Thymus (tissue), 11 donors: ENCODE data around the gene LYPD5. TPM values are rescaled to one million over a fixed set of nuclear protein-coding genes. Genes with fewer than 3 reads are reported as not detected.

Experiments
- DNase-seq, 9 donors: peaks; one replicate each; pipeline ENCODE4 v3.0.0-alpha.2; 2013; ENCODE audit warnings: low spot score in 9 of 9, low read depth in 6 of 9, missing footprints in 1 of 9
- H3K27ac ChIP-seq, 2 donors: one replicate each; pipeline ENCODE4 v1.5.1; 2013; ENCODE audit warnings: control low read depth in 1 of 2, low read depth in 1 of 2, low read length in 1 of 2, mild to moderate bottlenecking in 1 of 2, moderate library complexity in 1 of 2
- H3K27me3 ChIP-seq, 2 donors: one replicate each; pipeline ENCODE4 v1.5.1; 2013; ENCODE audit warnings: low read length in 1 of 2; ENCODE audit not compliant: control insufficient read depth in 2 of 2, insufficient read depth in 1 of 2
- H3K36me3 ChIP-seq, 2 donors: one replicate each; pipeline ENCODE4 v1.5.1; 2013; ENCODE audit warnings: low read length in 1 of 2, mild to moderate bottlenecking in 1 of 2, moderate library complexity in 1 of 2; ENCODE audit not compliant: control insufficient read depth in 2 of 2, insufficient read depth in 2 of 2
- H3K4me1 ChIP-seq, 2 donors: one replicate each; pipeline ENCODE4 v1.5.1; 2013; ENCODE audit warnings: low read length in 2 of 2; ENCODE audit not compliant: control insufficient read depth in 2 of 2, insufficient read depth in 2 of 2
- H3K4me3 ChIP-seq, 2 donors: one replicate each; pipeline ENCODE4 v1.5.1; 2013; ENCODE audit warnings: low read length in 2 of 2, control low read depth in 1 of 2, mild to moderate bottlenecking in 1 of 2
- H3K9me3 ChIP-seq, 2 donors: one replicate each; pipeline ENCODE4 v1.5.1; 2013; ENCODE audit warnings: low read length in 1 of 2, mild to moderate bottlenecking in 1 of 2; ENCODE audit not compliant: control insufficient read depth in 2 of 2, insufficient read depth in 1 of 2
- WGBS: extraction: QIAGEN DNeasy Blood & Tissue Kit; methylation state at CpG from one replicate; pipeline ENCODE4 v1.1.7; 2013; 5-methylcytosine and 5-hydroxymethylcytosine counted together
- polyA plus RNA-seq: library from polyadenylated mRNA; stranded (reverse); fragments of 200-250 nt; gene quantifications from one replicate; pipeline ENCODE4 v1.2.3, GENCODE V29; 2013
- total RNA-seq: library from RNA; stranded (reverse); fragments of 120-200 nt; gene quantifications from one replicate; pipeline ENCODE4 v1.2.4, GENCODE V29; 2013
- donor health status: healthy.

The LYPD5 gene
- total and polyA plus RNA-seq, 2 donors: 1.7 to 3.2 TPM

GRCh38 chr19:43752287-43752875, 49.9 kb downstream of the LYPD5 start:
- H3K4me3 ChIP-seq: no peak overlapping the region
- H3K9me3 ChIP-seq: no peaks in the 10 kb centered on the region
- H3K27me3 ChIP-seq: no peaks in the 10 kb centered on the region
- H3K36me3 ChIP-seq: peaks cover 34 to 39% of the 10 kb centered on the region in 2 donors
- H3K27ac ChIP-seq: no peak overlapping the region
- H3K4me1 ChIP-seq: peaks cover 9 to 28% of the 10 kb centered on the region in 2 donors
- WGBS: 97% methylated on average over 6 of the region's 6 CpGs
- DNase-seq: no peak

DNA sequence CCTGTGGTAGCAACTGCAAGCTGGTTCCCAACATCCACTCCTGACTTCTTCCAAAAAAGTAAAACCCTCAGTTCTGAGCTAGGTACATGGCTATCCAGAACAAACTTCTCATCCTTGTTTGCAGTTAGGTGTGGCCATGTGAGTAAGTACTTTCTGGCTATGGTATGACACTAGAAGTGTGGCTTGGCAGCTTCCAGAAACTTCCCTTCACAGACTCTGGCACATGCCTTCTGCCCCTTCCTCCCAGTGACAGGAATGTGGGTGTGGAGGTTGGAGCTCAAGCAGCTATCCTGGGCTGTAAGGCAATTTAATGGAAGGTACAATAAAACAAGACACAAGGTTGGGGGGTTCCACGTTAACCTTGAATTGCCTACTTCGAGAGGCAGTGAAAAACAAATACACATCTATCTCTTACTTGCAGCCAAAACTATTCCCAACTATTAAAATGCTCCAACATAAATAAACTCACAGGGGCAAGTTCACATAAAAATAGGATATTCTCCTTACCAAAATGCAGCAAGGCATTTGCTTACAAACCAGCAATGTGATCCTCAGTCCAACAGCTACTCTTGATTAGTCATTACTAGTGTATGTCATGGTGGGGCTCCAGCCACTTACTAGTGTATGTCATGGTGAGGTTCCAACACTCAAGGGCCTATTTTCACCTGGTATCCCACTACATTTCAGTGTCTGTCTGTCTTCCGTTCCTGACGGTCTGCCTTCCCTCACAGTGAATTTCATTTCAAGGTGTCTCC, 50.6 kb downstream of the LYPD5 start:
- no peak overlapping the region for H3K4me3 ChIP-seq
- no peak overlapping the region for H3K27ac ChIP-seq
- no peak for DNase-seq
- no peaks in the 10 kb centered on the region for H3K27me3 ChIP-seq
- H3K36me3 ChIP-seq: peaks cover 41 to 46% of the 10 kb centered on the region in 2 donors
- H3K9me3 ChIP-seq: no peaks in the 10 kb centered on the region
- peaks cover 9 to 25% of the 10 kb centered on the region in 2 donors for H3K4me1 ChIP-seq
- WGBS: 99% methylated on average over 4 of the region's 4 CpGs

DNA sequence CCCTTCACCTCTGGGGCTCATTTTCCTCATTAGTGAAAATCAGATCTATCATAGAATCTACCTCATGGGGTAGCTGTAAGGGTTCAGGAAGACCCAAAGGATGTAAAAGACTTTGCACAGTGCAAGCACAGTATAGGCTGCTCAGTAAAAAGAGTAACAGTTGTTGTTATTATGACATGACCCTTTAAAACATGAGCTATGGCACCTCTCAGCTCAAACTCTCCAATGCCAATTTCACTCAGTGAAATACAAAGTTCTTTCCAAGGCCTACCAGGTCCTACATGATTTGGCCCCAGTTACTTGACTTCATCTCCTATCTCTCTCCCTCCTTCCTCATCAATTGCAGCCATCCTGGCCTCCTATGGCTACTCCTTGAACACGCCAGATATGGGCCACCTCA, 52.3 kb downstream of the LYPD5 start:
- Histone ChIP-seq H3K9me3 (no peaks in the 10 kb centered on the region), H3K36me3 (peaks cover 45 to 59% of the 10 kb centered on the region in 2 donors), H3K4me1 (peaks cover 9 to 22% of the 10 kb centered on the region in 2 donors), H3K27ac (no peak overlapping the region), H3K4me3 (no peak overlapping the region), H3K27me3 (no peaks in the 10 kb centered on the region)
- DNase-seq: no peak
- 97% methylated on average over 1 of the region's 1 CpG for WGBS

GRCh38 chr19:43749152-43749551, 53.1 kb downstream of the LYPD5 start:
- H3K27me3 ChIP-seq: no peaks in the 10 kb centered on the region
- peaks cover 53 to 66% of the 10 kb centered on the region in 2 donors for H3K36me3 ChIP-seq
- H3K4me1 ChIP-seq: peaks cover 9 to 20% of the 10 kb centered on the region in 2 donors
- no peaks in the 10 kb centered on the region for H3K9me3 ChIP-seq
- 96% methylated on average over 7 of the region's 7 CpGs for WGBS
- DNase-seq: no peak
- H3K4me3 ChIP-seq: no peak overlapping the region
- H3K27ac ChIP-seq: no peak overlapping the region

- peaks cover 57 to 70% of the 10 kb centered on the region in 2 donors for H3K36me3 ChIP-seq
- H3K9me3 ChIP-seq: no peaks in the 10 kb centered on the region
- peaks cover 9 to 16% of the 10 kb centered on the region in 2 donors for H3K4me1 ChIP-seq
- no peak overlapping the region for H3K27ac ChIP-seq
- no peak overlapping the region for H3K4me3 ChIP-seq
- H3K27me3 ChIP-seq: no peaks in the 10 kb centered on the region
- WGBS: 96% methylated on average over 4 of the region's 4 CpGs
- DNase-seq: no peak
Observed at GRCh38 chr19:43748685-43749084, 53.6 kb downstream of the LYPD5 start.

DNA sequence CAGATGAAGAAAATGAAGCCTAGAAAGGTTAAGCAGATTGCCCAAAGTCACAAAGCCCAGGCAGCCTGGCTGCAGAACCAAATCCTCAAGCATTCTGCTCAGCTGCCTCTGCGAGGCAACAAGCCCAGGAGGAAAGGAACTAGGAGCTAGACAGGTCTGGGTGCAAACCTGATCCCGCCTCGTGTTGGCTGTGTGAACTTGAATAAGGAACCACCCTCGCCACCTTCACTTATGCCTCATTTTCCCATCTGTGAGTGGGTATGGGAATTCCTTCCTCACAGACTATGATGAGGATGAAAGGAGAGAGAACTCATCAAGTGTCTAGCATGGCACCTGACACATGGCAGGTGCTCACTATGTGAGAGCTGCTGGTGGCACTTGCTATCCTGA, 54.0 kb downstream of the LYPD5 start:
- Histone ChIP-seq H3K27ac (no peak overlapping the region), H3K36me3 (peaks cover 62 to 75% of the 10 kb centered on the region in 2 donors), H3K27me3 (no peaks in the 10 kb centered on the region), H3K9me3 (no peaks in the 10 kb centered on the region), H3K4me3 (no peak overlapping the region), H3K4me1 (peaks cover 7 to 11% of the 10 kb centered on the region in 2 donors)
- DNase-seq: no peak
- WGBS: 98% methylated on average over 4 of the region's 4 CpGs

DNA sequence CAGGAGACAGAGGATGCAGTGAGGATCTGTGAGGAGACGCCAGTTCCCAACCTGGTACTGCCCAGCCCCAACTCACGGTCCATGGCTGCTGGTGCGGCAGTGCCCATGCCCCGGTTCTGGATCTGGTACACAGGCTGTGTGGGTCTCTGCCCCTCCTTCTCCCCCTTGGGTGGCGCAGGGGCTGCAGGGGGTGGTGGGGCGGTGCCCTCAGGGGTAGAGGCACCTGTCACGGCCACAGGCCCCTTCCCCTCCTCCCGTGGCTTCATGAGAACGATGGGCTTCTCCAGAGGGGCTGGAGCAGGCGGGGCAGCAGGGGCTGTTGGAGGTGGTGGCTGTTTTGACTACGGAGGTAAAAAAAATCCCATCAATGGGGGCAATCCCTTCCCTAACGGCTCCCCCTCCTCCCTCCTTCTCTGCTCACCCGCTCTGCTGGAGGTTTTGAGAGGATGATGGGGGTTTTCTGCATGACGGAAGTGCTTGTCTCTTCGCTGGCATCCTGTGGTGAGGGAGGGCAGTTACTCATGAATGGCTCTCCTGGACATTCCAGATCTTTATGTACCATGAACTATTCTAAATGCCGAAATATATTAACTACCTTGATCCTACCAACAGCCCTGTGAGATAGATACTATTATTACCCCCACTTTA, 54.6 kb downstream of the LYPD5 start:
- H3K27ac ChIP-seq: no peak overlapping the region
- peaks cover 67 to 80% of the 10 kb centered on the region in 2 donors for H3K36me3 ChIP-seq
- DNase-seq: no peak

More for the DNA sequence above, 54.6 kb downstream of the LYPD5 start:
- Histone ChIP-seq H3K4me1 (peaks cover 4 to 6% of the 10 kb centered on the region in 2 donors), H3K27me3 (no peaks in the 10 kb centered on the region), H3K9me3 (no peaks in the 10 kb centered on the region), H3K4me3 (no peak overlapping the region)
- 94% methylated on average over 16 of the region's 16 CpGs for WGBS
